Endothelial cell of umbilical vein (primary cell): ENCODE results near the gene EYS. TPM values are rescaled to one million over a fixed set of nuclear protein-coding genes. Genes with fewer than 3 reads are reported as not detected.

Experiments
- BruUV-seq: library from RNA; stranded (reverse); fragments of 400-500 nt; replicated peaks from 2 replicates; lab custom pipeline; 2021; lab: Mats Ljungman, UMichigan
- CTCF ChIA-PET: fragments of 300-600, 350-600 bp; sonication (Branson Sonifier 250); formaldehyde crosslinking; loops from one replicate; lab custom pipeline; 2021; ENCODE audit warnings: antibody characterized with exemption, inconsistent platforms; lab: Charles Lee
- POLR2A ChIA-PET: fragments of 300-600, 350-600 bp; sonication (Branson Sonifier 250); formaldehyde crosslinking; loops from one replicate; lab custom pipeline; 2021; ENCODE audit warnings: antibody characterized with exemption, inconsistent platforms; lab: Charles Lee
- DNase-seq: peaks from one replicate; pipeline ENCODE4 v3.0.0-alpha.2; 2011; ENCODE audit warnings: low read depth, low spot score
- FAIRE-seq: peaks from 2 replicates; lab custom pipeline; 2011; peaks lifted over from hg19 to GRCh38; lab: Jason Lieb, UNC
- H2AFZ ChIP-seq: 2 replicates; pipeline ENCODE4 v1.6.0; 2012; ENCODE audit warnings: low read depth, low read length, control low read depth, inconsistent platforms
- H3K27ac ChIP-seq: 2 replicates; pipeline ENCODE4 v1.5.1; 2011; ENCODE audit warnings: low read depth, mild to moderate bottlenecking, control low read depth, low read length, moderate library complexity; ENCODE audit not compliant: insufficient read depth
- H3K27me3 ChIP-seq, 2 experiments: 2 replicates each; pipeline versions ENCODE4 v1.6.0 to v1.6.1; 2011; ENCODE audit warnings: low read length in 2 of 2, mixed read lengths in 1 of 2; ENCODE audit not compliant: control insufficient read depth in 2 of 2, insufficient read depth in 2 of 2
- H3K36me3 ChIP-seq, 2 experiments: 2 replicates in 1 of 2; 3 replicates in 1 of 2; pipeline ENCODE4 v1.5.1; 2011; ENCODE audit warnings: low read length in 2 of 2, mild to moderate bottlenecking in 1 of 2, moderate library complexity in 1 of 2; ENCODE audit not compliant: control insufficient read depth in 2 of 2, insufficient read depth in 2 of 2; ENCODE audit errors: extremely low read depth in 1 of 2
- H3K4me1 ChIP-seq: 3 replicates; pipeline ENCODE4 v1.5.1; 2011; ENCODE audit warnings: mild to moderate bottlenecking, low read length; ENCODE audit not compliant: control insufficient read depth, insufficient read depth; ENCODE audit errors: extremely low read depth
- H3K4me2 ChIP-seq: 2 replicates; pipeline ENCODE4 v1.6.1; 2011; ENCODE audit warnings: low read length, control low read depth, mixed read lengths; ENCODE audit not compliant: insufficient read depth
- H3K4me3 ChIP-seq, 3 experiments: fragments of 200-600 bp in 1 of 3; sonication (generic), shearing (Covaris generic) in 1 of 3; replicated peaks in 1 of 3; 2 replicates each; pipeline ENCODE4 v1.5.1; 2011 to 2016; ENCODE audit warnings: control low read depth in 3 of 3, low read length in 3 of 3, mild to moderate bottlenecking in 2 of 3, inconsistent platforms in 1 of 3, low read depth in 1 of 3, moderate library complexity in 1 of 3; ENCODE audit not compliant: insufficient read depth in 1 of 3
- H3K79me2 ChIP-seq: 2 replicates; pipeline ENCODE4 v1.6.0; 2012; ENCODE audit warnings: low read length, inconsistent platforms; ENCODE audit not compliant: control insufficient read depth, insufficient read depth
- H3K9ac ChIP-seq: replicated peaks from 2 replicates; pipeline ENCODE3; 2011; ENCODE audit warnings: low read length, control low read depth; ENCODE audit not compliant: insufficient read depth; ENCODE audit errors: extremely low read depth
- H3K9me1 ChIP-seq: replicated peaks from 3 replicates; pipeline ENCODE4 v1.6.0; 2011; ENCODE audit warnings: mild to moderate bottlenecking, low read length; ENCODE audit not compliant: control insufficient read depth, insufficient read depth; ENCODE audit errors: extremely low read depth
- H3K9me3 ChIP-seq: replicated peaks from 2 replicates; pipeline ENCODE4 v1.5.1; 2012; ENCODE audit warnings: low read length, inconsistent platforms; ENCODE audit not compliant: control insufficient read depth, insufficient read depth
- H4K20me1 ChIP-seq: replicated peaks from 2 replicates; pipeline ENCODE3; 2011; ENCODE audit warnings: mild to moderate bottlenecking, low read length; ENCODE audit not compliant: control insufficient read depth, insufficient read depth; ENCODE audit errors: extremely low read depth
- EZH2 ChIP-seq: IDR thresholded peaks from 2 replicates; pipeline ENCODE4 v1.6.1; 2012; ENCODE audit warnings: borderline replicate concordance, low read depth, mild to moderate bottlenecking, moderate library complexity, low read length, inconsistent platforms; ENCODE audit not compliant: severe bottlenecking
- GATA2 ChIP-seq: IDR thresholded peaks from 2 replicates; pipeline ENCODE4 v1.7.0; 2011; ENCODE audit warnings: low read depth, mild to moderate bottlenecking, moderate library complexity, mixed read lengths, low read length; ENCODE audit not compliant: insufficient read length, insufficient read depth
- JUN ChIP-seq: IDR thresholded peaks from 2 replicates; pipeline ENCODE4 v1.6.1; 2011; ENCODE audit warnings: borderline replicate concordance, low read depth; ENCODE audit not compliant: insufficient read length, insufficient read depth
- MYC ChIP-seq: IDR thresholded peaks from one replicate; pipeline ENCODE4 v1.6.1; 2011; ENCODE audit warnings: mild to moderate bottlenecking, low read depth, low read length
- POLR2AphosphoS5 ChIP-seq: IDR thresholded peaks from 2 replicates; pipeline ENCODE4 v1.6.1; 2012; ENCODE audit warnings: low read depth, mild to moderate bottlenecking, control low read depth, low read length, moderate library complexity; ENCODE audit not compliant: insufficient read depth
- dilution Hi-C: fragments of 300-500 bp; cut with MboI; formaldehyde crosslinking; loops from one replicate; pipeline ENCODE4 v1.15.0; 2019; ENCODE audit warnings: low sequenced_read_pairs; ENCODE audit not compliant: extremely low pct_ligation_motif_present
- intact Hi-C: fragments of 100-400 bp; cut with micrococcal nuclease; formaldehyde crosslinking; loops from one replicate; pipeline ENCODE4 v1.10.0; 2022
- polyA plus RNA-seq, 4 experiments: library from polyadenylated mRNA; depleted of rRNA in 3 of 4; stranded (reverse) in 3 of 4; unstranded in 1 of 4; fragments of >200 nt; gene quantifications; 2 replicates each; pipeline versions ENCODE4 v1.2.1 to v1.2.3, GENCODE V29; 2011 to 2012; ENCODE audit warnings: missing spikeins in 1 of 4
- total RNA-seq: library from RNA; stranded (reverse); gene quantifications from 2 replicates; pipeline ENCODE4 v1.2.3, GENCODE V29; 2021
- TF ChIP-seq, protein P1 (sequence below): IDR thresholded peaks from 2 replicates; pipeline ENCODE4 v1.6.1; 2011; ENCODE audit not compliant: insufficient read depth, insufficient read length

EYS gene
- total and polyA plus RNA-seq, 2 donors (not counting 3 experiments of a cell fraction or from before 2014, with no cell fraction given), result 0.01 to 0.27 TPM

DNA sequence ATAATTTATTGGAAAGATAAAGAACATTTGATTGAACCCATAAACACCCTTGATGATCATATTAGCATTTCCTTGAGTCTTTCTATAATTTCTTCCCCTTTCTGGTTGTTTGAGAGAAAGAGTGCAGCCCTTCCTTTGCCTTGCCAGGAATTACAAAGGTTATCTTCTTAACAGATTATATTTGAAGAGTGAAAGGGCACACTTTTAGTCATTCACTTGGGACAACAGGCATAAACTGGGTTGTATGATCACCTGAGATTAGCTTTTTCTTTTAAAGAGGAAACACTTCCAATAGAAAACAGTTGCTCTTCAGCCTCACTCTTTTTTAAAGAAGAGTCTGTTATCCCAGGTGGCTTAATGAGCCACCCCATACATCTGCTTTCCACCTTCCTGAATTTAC is 1776.2 kb downstream of the EYS start:
- no peak for FAIRE-seq
- dilution Hi-C loops, result no loop called here
- Histone ChIP-seq H3K4me1 (no peaks in the 10 kb centered on the region), H3K79me2 (no peaks in the 10 kb centered on the region), H3K9ac (no peak overlapping the region), H3K4me3 (no peak overlapping the region), H2AFZ (no peak overlapping the region), H3K27me3 (no peaks in the 10 kb centered on the region), H3K36me3 (no peaks in the 10 kb centered on the region), H3K4me2 (no peak overlapping the region), H3K9me3 (no peaks in the 10 kb centered on the region), H3K9me1 (no peaks in the 10 kb centered on the region), H4K20me1 (no peaks in the 10 kb centered on the region), H3K27ac (no peak overlapping the region)
- TF ChIP-seq, protein P1, sequence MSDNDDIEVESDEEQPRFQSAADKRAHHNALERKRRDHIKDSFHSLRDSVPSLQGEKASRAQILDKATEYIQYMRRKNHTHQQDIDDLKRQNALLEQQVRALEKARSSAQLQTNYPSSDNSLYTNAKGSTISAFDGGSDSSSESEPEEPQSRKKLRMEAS, result no peak
- TF ChIP-seq EZH2 (no peak), MYC (no peak), JUN (no peak)
- no peak for DNase-seq
- intact Hi-C loops, result no loop called here
- BruUV-seq, result no TSS peak
- CTCF ChIA-PET, result no interaction called here
- POLR2A ChIA-PET, result no interaction called here

DNA sequence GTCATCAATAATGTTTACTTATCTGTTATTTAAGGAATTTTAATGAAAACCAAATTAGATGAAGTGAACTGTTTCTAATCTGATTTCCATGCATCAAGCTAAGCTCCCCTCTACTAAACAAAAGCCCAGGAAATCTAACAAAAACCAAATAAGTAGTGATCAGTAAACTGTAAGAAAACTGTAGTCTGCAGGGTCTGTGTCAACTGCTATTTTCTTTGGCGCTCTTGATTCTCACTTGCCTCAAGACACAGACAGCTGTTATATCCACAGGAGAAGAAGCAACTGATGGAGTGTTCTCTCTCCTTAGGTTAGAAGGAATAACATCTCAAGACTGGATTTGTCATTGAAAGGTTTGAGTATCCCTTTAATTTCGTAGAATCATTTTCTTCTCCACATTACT is 1777.9 kb downstream of the EYS start:
- Histone ChIP-seq H3K36me3 (no peaks in the 10 kb centered on the region), H3K4me1 (no peaks in the 10 kb centered on the region), H3K9me1 (no peaks in the 10 kb centered on the region), H3K27me3 (peaks cover 0 to 2% of the 10 kb centered on the region in 2 experiments), H3K4me3 (no peak overlapping the region), H3K79me2 (no peaks in the 10 kb centered on the region), H3K9ac (no peak overlapping the region), H2AFZ (no peak overlapping the region), H3K9me3 (no peaks in the 10 kb centered on the region), H4K20me1 (no peaks in the 10 kb centered on the region), H3K4me2 (no peak overlapping the region), H3K27ac (no peak overlapping the region)
- dilution Hi-C loops, result no loop called here
- DNase-seq, result no peak
- FAIRE-seq, result no peak
- TF ChIP-seq POLR2AphosphoS5, result no peak
- no peak for TF ChIP-seq MYC
- TF ChIP-seq, protein P1, result no peak
- TF ChIP-seq EZH2, result no peak
- no peak for TF ChIP-seq GATA2
- POLR2A ChIA-PET, result no interaction called here
- BruUV-seq, result no TSS peak
- CTCF ChIA-PET, result no interaction called here
- intact Hi-C loops, result no loop called here
